Activated CD8-positive, alpha-beta T cell treated with anti-CD3 and anti-CD28 coated beads, Interleukin-2, amount 10 ng/mL, durations not matched to agents 7 days and 5 days (primary cell): Measurements from ENCODE around the gene ARHGAP26. TPM values are rescaled to one million over a fixed set of nuclear protein-coding genes. Genes with fewer than 3 reads are reported as not detected.

ENCODE experiments used
- ATAC-seq: fragments of 150-1000 bp; cut with Tn5 transposase; one replicate; pipeline ENCODE4 v1.10.0; 2021; ENCODE audit warnings: moderate library complexity
- CTCF ChIA-PET: fragments of 350-600 bp; sonication (Branson Sonifier 250); formaldehyde crosslinking; loops from one replicate; lab custom pipeline; 2021; ENCODE audit warnings: antibody characterized with exemption; lab: Charles Lee
- POLR2A ChIA-PET: fragments of 350-600 bp; sonication (Branson Sonifier 250); formaldehyde crosslinking; loops from one replicate; lab custom pipeline; 2021; ENCODE audit warnings: antibody characterized with exemption; lab: Charles Lee
- DNase-seq: peaks from one replicate; pipeline ENCODE4 v3.0.0-alpha.2; 2020
- H3K27ac Mint-ChIP-seq: one replicate; pipeline ENCODE4 v1.8.0; 2021; ENCODE audit warnings: mild to moderate bottlenecking, mixed read lengths
- H3K27me3 Mint-ChIP-seq: one replicate; pipeline ENCODE4 v1.8.0; 2021; ENCODE audit warnings: low read depth, mixed read lengths
- H3K36me3 Mint-ChIP-seq: one replicate; pipeline ENCODE4 v1.8.0; 2021; ENCODE audit warnings: low read depth, mixed read lengths
- H3K4me1 Mint-ChIP-seq: one replicate; pipeline ENCODE4 v1.8.0; 2021; ENCODE audit warnings: low read depth, mixed read lengths
- H3K4me3 Mint-ChIP-seq: one replicate; pipeline ENCODE4 v1.8.0; 2021; ENCODE audit warnings: mild to moderate bottlenecking, mixed read lengths
- H3K9me3 Mint-ChIP-seq: one replicate; pipeline ENCODE4 v1.8.0; 2022; ENCODE audit warnings: mixed read lengths; ENCODE audit not compliant: insufficient read depth
- total RNA-seq, 2 experiments: library from RNA; stranded (reverse); gene quantifications; one replicate each; pipeline ENCODE4 v1.2.3, GENCODE V29; 2021

ARHGAP26 gene
- total RNA-seq, 2 experiments from 2014 or later = 25.4 to 30.3 TPM

- POLR2A ChIA-PET = no interaction called here
- no peak for ATAC-seq
- H3K27me3 Mint-ChIP-seq = no peaks in the 10 kb centered on the region
Observed at GRCh38 chr5:143187495-143187894, 417.3 kb downstream of the ARHGAP26 start.

GRCh38 chr5:143188083-143188482 lies 417.9 kb downstream of the ARHGAP26 start:
- no peaks in the 10 kb centered on the region for H3K9me3 Mint-ChIP-seq
- peaks cover 6% of the 10 kb centered on the region for H3K4me1 Mint-ChIP-seq
- H3K36me3 Mint-ChIP-seq = peaks cover 8% of the 10 kb centered on the region
- no peak overlapping the region for H3K27ac Mint-ChIP-seq
- ChIA-PET CTCF (interaction anchor here (1.4 kb wide), 1 partner anchor 95 kb away, joined by 3 read pairs; no protein-coding TSS in a partner anchor), POLR2A (no interaction called here)
- H3K4me3 Mint-ChIP-seq = no peak overlapping the region
- DNase-seq (no peak), ATAC-seq (no peak)
- H3K27me3 Mint-ChIP-seq = no peaks in the 10 kb centered on the region

More at GRCh38 chr5:143187495-143187894, 417.3 kb downstream of the ARHGAP26 start:
- Mint-ChIP-seq H3K4me1 (peaks cover 6% of the 10 kb centered on the region), H3K27ac (no peak overlapping the region), H3K36me3 (peaks cover 8% of the 10 kb centered on the region), H3K9me3 (no peaks in the 10 kb centered on the region), H3K4me3 (no peak overlapping the region)
- CTCF ChIA-PET = interaction anchor here (1.2 kb wide), 1 partner anchor 10 kb away, joined by 3 read pairs; no protein-coding TSS in a partner anchor
- DNase-seq = no peak

- H3K36me3 Mint-ChIP-seq = peaks cover 8% of the 10 kb centered on the region
- ATAC-seq (no peak), DNase-seq (no peak)
- peaks cover 6% of the 10 kb centered on the region for H3K4me1 Mint-ChIP-seq
- ChIA-PET POLR2A (no interaction called here), CTCF (interaction anchor here (1.4 to 1.7 kb wide), 2 partner anchors 20 to 95 kb away, joined by 3 to 6 read pairs; no protein-coding TSS in a partner anchor)
- H3K9me3 Mint-ChIP-seq = no peaks in the 10 kb centered on the region
- no peak overlapping the region for H3K27ac Mint-ChIP-seq
- H3K4me3 Mint-ChIP-seq = no peak overlapping the region
- no peaks in the 10 kb centered on the region for H3K27me3 Mint-ChIP-seq
Observed at GRCh38 chr5:143188692-143189091, 418.5 kb downstream of the ARHGAP26 start.

GRCh38 chr5:143190260-143190810 lies 420.2 kb downstream of the ARHGAP26 start:
- H3K4me3 Mint-ChIP-seq = no peak overlapping the region
- DNase-seq = no peak
- ChIA-PET POLR2A (no interaction called here), CTCF (no interaction called here)
- peaks cover 8% of the 10 kb centered on the region for H3K36me3 Mint-ChIP-seq
- peaks cover 6% of the 10 kb centered on the region for H3K4me1 Mint-ChIP-seq
- H3K27me3 Mint-ChIP-seq = no peaks in the 10 kb centered on the region
- no peak overlapping the region for H3K27ac Mint-ChIP-seq
- ATAC-seq = no peak
- no peaks in the 10 kb centered on the region for H3K9me3 Mint-ChIP-seq

GRCh38 chr5:143191720-143192119 lies 421.5 kb downstream of the ARHGAP26 start:
- ChIA-PET CTCF (no interaction called here), POLR2A (interaction anchor here (0.6 kb wide), 1 partner anchor 36 kb away, joined by 3 read pairs; no protein-coding TSS in a partner anchor)
- Mint-ChIP-seq H3K4me3 (no peak overlapping the region), H3K27ac (no peak overlapping the region), H3K36me3 (peaks cover 8% of the 10 kb centered on the region), H3K27me3 (no peaks in the 10 kb centered on the region), H3K9me3 (no peaks in the 10 kb centered on the region), H3K4me1 (peaks cover 1% of the 10 kb centered on the region)
- DNase-seq (no peak), ATAC-seq (no peak)

- ATAC-seq (no peak), DNase-seq (no peak)
- H3K27ac Mint-ChIP-seq = no peak overlapping the region
- no peaks in the 10 kb centered on the region for H3K27me3 Mint-ChIP-seq
- POLR2A ChIA-PET = no interaction called here
- H3K4me3 Mint-ChIP-seq = no peak overlapping the region
- peaks cover 2% of the 10 kb centered on the region for H3K9me3 Mint-ChIP-seq
- peaks cover 12% of the 10 kb centered on the region for H3K36me3 Mint-ChIP-seq
- CTCF ChIA-PET = no interaction called here
- H3K4me1 Mint-ChIP-seq = peaks cover 4% of the 10 kb centered on the region
Observed at GRCh38 chr5:143192191-143192900, 422.2 kb downstream of the ARHGAP26 start.

- DNase-seq (no peak), ATAC-seq (no peak)
- no peak overlapping the region for H3K4me3 Mint-ChIP-seq
- peaks cover 15% of the 10 kb centered on the region for H3K36me3 Mint-ChIP-seq
- peaks cover 6% of the 10 kb centered on the region for H3K4me1 Mint-ChIP-seq
- POLR2A ChIA-PET = no interaction called here
- no peak overlapping the region for H3K27ac Mint-ChIP-seq
- CTCF ChIA-PET = no interaction called here
- H3K27me3 Mint-ChIP-seq = no peaks in the 10 kb centered on the region
- H3K9me3 Mint-ChIP-seq = peaks cover 11% of the 10 kb centered on the region
Observed at GRCh38 chr5:143194206-143194605, 424.0 kb downstream of the ARHGAP26 start.

- POLR2A ChIA-PET = no interaction called here
- H3K27ac Mint-ChIP-seq = no peak overlapping the region
- no peak for DNase-seq
- no peak for ATAC-seq
- peaks cover 6% of the 10 kb centered on the region for H3K4me1 Mint-ChIP-seq
- no peak overlapping the region for H3K4me3 Mint-ChIP-seq
- no peaks in the 10 kb centered on the region for H3K27me3 Mint-ChIP-seq
- CTCF ChIA-PET = no interaction called here
- peaks cover 15% of the 10 kb centered on the region for H3K36me3 Mint-ChIP-seq
- peaks cover 11% of the 10 kb centered on the region for H3K9me3 Mint-ChIP-seq
Observed at GRCh38 chr5:143194713-143195112, 424.5 kb downstream of the ARHGAP26 start.

- Mint-ChIP-seq H3K4me1 (peaks cover 6% of the 10 kb centered on the region), H3K9me3 (peaks cover 11% of the 10 kb centered on the region), H3K4me3 (no peak overlapping the region), H3K36me3 (peaks cover 13% of the 10 kb centered on the region), H3K27ac (no peak overlapping the region), H3K27me3 (no peaks in the 10 kb centered on the region)
- ATAC-seq (no peak), DNase-seq (no peak)
- POLR2A ChIA-PET = interaction anchor here (1.0 kb wide), 1 partner anchor 209 kb away, joined by 3 read pairs; no protein-coding TSS in a partner anchor
- CTCF ChIA-PET = no interaction called here
Observed at GRCh38 chr5:143195491-143195890, 425.3 kb downstream of the ARHGAP26 start.

GRCh38 chr5:143196601-143197259 lies 426.6 kb downstream of the ARHGAP26 start:
- ATAC-seq = no peak
- CTCF ChIA-PET = interaction anchor here (0.9 to 1.1 kb wide), 3 partner anchors 10 to 17 kb away, joined by 3 read pairs; no protein-coding TSS in a partner anchor
- no peaks in the 10 kb centered on the region for H3K27me3 Mint-ChIP-seq
- no peak overlapping the region for H3K27ac Mint-ChIP-seq
- H3K9me3 Mint-ChIP-seq = peaks cover 16% of the 10 kb centered on the region
- no peak for DNase-seq
- peaks cover 7% of the 10 kb centered on the region for H3K36me3 Mint-ChIP-seq
- H3K4me1 Mint-ChIP-seq = peaks cover 8% of the 10 kb centered on the region
- POLR2A ChIA-PET = no interaction called here
- no peak overlapping the region for H3K4me3 Mint-ChIP-seq

GRCh38 chr5:143197260-143197656 lies 427.1 kb downstream of the ARHGAP26 start:
- DNase-seq = no peak
- ChIA-PET CTCF (interaction anchor here (0.6 to 1.1 kb wide), 4 partner anchors 10 to 726 kb away, joined by 3 read pairs; no protein-coding TSS in a partner anchor), POLR2A (no interaction called here)
- H3K4me1 Mint-ChIP-seq = peaks cover 8% of the 10 kb centered on the region
- ATAC-seq = no peak
- no peak overlapping the region for H3K4me3 Mint-ChIP-seq
- H3K9me3 Mint-ChIP-seq = peaks cover 16% of the 10 kb centered on the region
- H3K36me3 Mint-ChIP-seq = peaks cover 7% of the 10 kb centered on the region
- no peaks in the 10 kb centered on the region for H3K27me3 Mint-ChIP-seq
- H3K27ac Mint-ChIP-seq = no peak overlapping the region

- Mint-ChIP-seq H3K4me3 (no peak overlapping the region), H3K27ac (no peak overlapping the region), H3K27me3 (no peaks in the 10 kb centered on the region), H3K4me1 (peaks cover 8% of the 10 kb centered on the region), H3K36me3 (peaks cover 12% of the 10 kb centered on the region), H3K9me3 (peaks cover 16% of the 10 kb centered on the region)
- ATAC-seq (no peak), DNase-seq (no peak)
- CTCF ChIA-PET = no interaction called here
- POLR2A ChIA-PET = no interaction called here
Observed at GRCh38 chr5:143198332-143198731, 428.2 kb downstream of the ARHGAP26 start.
